DMS79 (cell line): Measurements from ENCODE around the gene THOC5.

Experiments
- DNase-seq: peaks from one replicate; lab custom pipeline; 2025; lab: John Stamatoyannopoulos, UW

Gene THOC5

GRCh38 chr22:29473001-29473400 is 80.6 kb downstream of the THOC5 start:
- no peak for DNase-seq

DNA sequence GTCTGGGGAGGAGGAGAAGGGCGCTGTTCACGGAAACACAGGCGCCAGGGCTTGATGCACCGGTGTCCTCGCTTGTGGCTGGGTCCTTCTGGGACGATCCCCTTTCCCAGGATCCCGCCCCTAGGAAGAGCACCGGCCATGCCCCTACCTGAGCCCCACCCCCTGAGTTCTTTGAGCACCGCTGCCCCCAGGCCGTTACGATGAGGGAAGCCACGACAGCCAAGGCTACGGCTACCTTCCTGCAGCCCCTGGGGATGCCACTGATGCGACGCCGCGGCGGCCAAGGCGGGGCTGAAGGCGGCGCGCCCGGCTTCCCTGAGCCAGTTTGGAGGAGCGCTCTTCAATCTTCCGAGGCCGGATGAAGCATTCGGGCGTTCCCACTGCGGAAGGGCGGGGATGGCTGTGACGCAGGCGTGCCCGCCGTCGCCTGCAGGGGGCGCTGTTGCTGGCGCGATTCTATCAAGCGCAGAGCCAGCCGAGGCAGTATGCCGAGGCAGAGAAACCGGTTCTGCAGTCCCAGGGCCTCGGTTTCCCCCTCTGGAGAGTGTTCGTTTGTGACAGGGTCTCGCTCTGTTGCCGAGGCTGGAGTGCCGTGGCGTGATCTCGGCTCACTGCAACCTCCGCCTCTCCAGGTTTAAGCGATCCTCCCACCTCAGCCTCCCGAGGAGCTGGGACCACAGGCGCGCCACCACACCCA is 83.2 kb downstream of the THOC5 start:
- peak; percentile 21 for DNase-seq

DNA sequence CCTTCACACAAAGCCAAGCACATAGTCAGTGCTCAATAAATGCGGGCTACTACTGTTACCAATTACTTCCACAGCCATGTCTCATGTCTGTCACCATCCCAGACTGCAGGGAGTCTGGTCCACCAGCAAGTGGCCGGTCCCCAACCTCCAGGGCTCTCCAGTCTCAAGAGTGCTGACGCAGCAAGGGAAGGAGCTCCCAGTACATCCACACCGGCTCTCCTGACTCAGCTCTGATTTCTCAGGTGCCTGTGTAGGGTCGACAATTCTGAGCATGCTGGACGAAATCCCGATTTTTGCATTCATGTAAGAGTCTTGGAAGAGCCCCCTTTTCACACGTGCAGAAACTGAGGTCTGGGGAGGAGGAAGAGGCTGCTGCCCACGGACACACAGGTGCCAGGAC is 83.8 kb downstream of the THOC5 start:
- DNase-seq = no peak

DNA sequence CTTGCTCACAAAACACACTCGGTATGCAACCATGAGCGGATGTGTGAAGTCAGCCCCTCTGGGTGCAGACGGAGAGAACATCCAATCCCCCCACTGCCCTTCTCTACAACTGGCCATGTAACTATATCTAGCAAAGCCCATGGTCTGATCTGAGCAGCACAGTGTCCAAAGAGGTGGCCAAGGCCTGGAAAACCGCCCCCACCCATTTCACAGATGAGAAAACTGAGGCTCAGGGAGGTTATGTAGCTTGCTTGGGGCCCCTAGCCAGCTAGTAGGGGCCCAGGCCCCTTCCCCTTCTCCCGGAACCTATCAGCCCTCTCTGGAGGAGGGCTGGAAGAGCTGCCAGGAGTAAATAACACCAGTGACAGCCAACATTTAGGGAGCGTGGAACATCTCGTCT is 89.0 kb downstream of the THOC5 start:
- no peak for DNase-seq

GRCh38 chr22:29463629-29464028 is 89.9 kb downstream of the THOC5 start:
- no peak for DNase-seq

DNA sequence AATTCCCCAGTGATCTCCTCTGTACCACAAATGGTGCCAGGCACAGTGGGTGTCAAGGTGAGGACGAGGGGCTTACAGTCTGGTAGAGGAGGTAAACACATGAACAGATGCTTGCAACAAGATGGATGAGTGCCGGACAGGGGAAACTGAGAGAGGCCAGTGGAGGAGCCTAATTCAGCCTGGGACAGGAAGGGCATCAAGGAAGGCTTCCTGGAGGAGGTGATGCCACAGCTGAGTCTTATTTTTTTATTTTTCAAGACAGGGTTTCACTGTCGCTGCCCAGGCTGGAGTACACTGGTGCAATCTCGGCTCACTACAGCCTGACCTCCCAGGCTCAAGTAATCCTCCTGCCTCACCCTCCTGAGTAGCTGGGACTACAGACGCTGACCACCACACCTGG is 92.3 kb downstream of the THOC5 start:
- no peak for DNase-seq

DNA sequence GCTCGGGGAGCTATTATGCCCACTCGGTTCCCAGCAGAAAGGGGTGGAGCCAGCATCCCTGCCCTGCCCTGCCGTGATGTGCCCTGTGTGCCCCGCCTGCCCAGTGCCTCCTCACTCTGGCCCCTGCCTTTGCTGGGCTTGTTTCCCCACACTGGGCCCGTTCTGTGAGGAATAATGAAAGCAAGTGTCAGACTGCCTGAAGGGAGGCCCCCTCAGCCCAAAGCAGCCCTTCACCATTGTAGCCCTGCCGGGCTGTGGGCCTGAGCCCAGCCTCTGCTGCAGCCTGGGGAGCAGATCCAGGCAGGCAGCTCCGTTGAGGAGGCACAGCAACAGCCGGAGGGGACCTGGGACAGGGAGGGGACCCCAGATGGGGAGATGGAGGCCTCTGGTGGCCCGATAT is 93.8 kb downstream of the THOC5 start:
- no peak for DNase-seq

DNA sequence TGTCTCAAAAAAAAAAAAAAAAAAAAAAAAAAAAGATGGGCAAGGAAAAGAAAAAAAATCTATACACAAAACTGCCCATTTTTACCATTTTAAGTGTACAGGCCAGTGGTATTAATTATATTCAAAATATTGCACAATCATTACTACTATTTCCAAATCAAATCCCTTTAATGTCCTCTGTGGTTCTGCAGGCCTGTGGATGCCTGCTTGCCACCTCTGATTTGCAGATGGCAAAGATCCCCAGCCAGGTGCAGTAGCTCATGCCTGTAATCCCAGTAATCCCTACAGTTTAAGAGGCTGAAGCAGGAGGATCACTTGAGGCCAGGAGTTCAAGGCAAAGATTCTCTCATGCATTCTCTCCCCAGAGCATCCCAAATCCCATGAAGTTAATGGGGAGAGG is 95.0 kb downstream of the THOC5 start:
- no peak for DNase-seq

- DNase-seq = no peak
These were observed 95.8 kb downstream of the THOC5 start for GRCh38 chr22:29457730-29458129.

GRCh38 chr22:29456211-29456671 is 97.3 kb downstream of the THOC5 start:
- DNase-seq = no peak
